ENCODE measurements around the gene SLC45A2. TPM values are rescaled to one million over a fixed set of nuclear protein-coding genes. Genes with fewer than 3 reads are reported as not detected.
"Not testable (repeated sequence)": the region's sequence is repeated elsewhere in the genome, so short reads cannot be mapped to it uniquely, and the experiment has no call there.

The SLC45A2 gene
- total RNA-seq: not detected

- H3K4me1 ChIP-seq: no peaks in the 10 kb centered on the region
- H3K27ac ChIP-seq: no peak within 1 kb of the TSS
- no peak within 1 kb of the TSS for H3K4me3 ChIP-seq
- DNase-seq (ENCODE audit: extremely low spot score in 2 of 2): no peak
- peaks cover 0 to 22% of the 10 kb centered on the region in 2 donors for H3K36me3 ChIP-seq
- H3K27me3 ChIP-seq: no peaks in the 10 kb centered on the region
- TF ChIP-seq POLR2A (IDR thresholded peaks at IDR 0.05) (no peak), POLR2AphosphoS5 (IDR thresholded peaks at IDR 0.05; ENCODE audit: insufficient read depth in 1 of 2, low read depth in 1 of 2) (no peak)
- TF ChIP-seq, protein P1, sequence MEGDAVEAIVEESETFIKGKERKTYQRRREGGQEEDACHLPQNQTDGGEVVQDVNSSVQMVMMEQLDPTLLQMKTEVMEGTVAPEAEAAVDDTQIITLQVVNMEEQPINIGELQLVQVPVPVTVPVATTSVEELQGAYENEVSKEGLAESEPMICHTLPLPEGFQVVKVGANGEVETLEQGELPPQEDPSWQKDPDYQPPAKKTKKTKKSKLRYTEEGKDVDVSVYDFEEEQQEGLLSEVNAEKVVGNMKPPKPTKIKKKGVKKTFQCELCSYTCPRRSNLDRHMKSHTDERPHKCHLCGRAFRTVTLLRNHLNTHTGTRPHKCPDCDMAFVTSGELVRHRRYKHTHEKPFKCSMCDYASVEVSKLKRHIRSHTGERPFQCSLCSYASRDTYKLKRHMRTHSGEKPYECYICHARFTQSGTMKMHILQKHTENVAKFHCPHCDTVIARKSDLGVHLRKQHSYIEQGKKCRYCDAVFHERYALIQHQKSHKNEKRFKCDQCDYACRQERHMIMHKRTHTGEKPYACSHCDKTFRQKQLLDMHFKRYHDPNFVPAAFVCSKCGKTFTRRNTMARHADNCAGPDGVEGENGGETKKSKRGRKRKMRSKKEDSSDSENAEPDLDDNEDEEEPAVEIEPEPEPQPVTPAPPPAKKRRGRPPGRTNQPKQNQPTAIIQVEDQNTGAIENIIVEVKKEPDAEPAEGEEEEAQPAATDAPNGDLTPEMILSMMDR (IDR thresholded peaks at IDR 0.05): no peak
- intact Hi-C loops (cut with DNase I): no loop called here
- no peaks in the 10 kb centered on the region for H3K9me3 ChIP-seq
Observed at GRCh38 chr5:33984671-33985124, at the start of gene SLC45A2. TSS of gene SLC45A2 (minus strand) at chr5:33984693. CDS start at chr5:33984583, 110 bp downstream.

- DNase-seq (ENCODE audit: extremely low spot score in 2 of 2): no peak
- Histone ChIP-seq H3K27me3 (no peaks in the 10 kb centered on the region), H3K9me3 (no peaks in the 10 kb centered on the region), H3K27ac (no peak overlapping the region), H3K4me1 (peaks cover 6% of the 10 kb centered on the region), H3K4me3 (no peak overlapping the region), H3K36me3 (peaks cover 0 to 13% of the 10 kb centered on the region in 2 donors)
- intact Hi-C loops (cut with DNase I): no loop called here
- TF ChIP-seq POLR2AphosphoS5 (IDR thresholded peaks at IDR 0.05; ENCODE audit: insufficient read depth in 1 of 2, low read depth in 1 of 2) (no peak), POLR2A (IDR thresholded peaks at IDR 0.05) (no peak)
- TF ChIP-seq, protein P1 (IDR thresholded peaks at IDR 0.05): no peak
Observed at GRCh38 chr5:34031966-34032365, 47.5 kb upstream of the SLC45A2 start.

- Histone ChIP-seq H3K9me3 (no peaks in the 10 kb centered on the region), H3K36me3 (peaks cover 0 to 13% of the 10 kb centered on the region in 2 donors), H3K4me3 (no peak overlapping the region), H3K27ac (no peak overlapping the region), H3K4me1 (peaks cover 6% of the 10 kb centered on the region), H3K27me3 (no peaks in the 10 kb centered on the region)
- no peak for DNase-seq (ENCODE audit: extremely low spot score in 2 of 2)
- intact Hi-C loops (cut with DNase I): no loop called here
- TF ChIP-seq POLR2AphosphoS5 (IDR thresholded peaks at IDR 0.05; ENCODE audit: insufficient read depth in 1 of 2, low read depth in 1 of 2) (no peak), POLR2A (IDR thresholded peaks at IDR 0.05) (no peak)
- TF ChIP-seq, protein P1 (IDR thresholded peaks at IDR 0.05): no peak
Observed at GRCh38 chr5:34031117-34031516, 46.6 kb upstream of the SLC45A2 start.

DNA sequence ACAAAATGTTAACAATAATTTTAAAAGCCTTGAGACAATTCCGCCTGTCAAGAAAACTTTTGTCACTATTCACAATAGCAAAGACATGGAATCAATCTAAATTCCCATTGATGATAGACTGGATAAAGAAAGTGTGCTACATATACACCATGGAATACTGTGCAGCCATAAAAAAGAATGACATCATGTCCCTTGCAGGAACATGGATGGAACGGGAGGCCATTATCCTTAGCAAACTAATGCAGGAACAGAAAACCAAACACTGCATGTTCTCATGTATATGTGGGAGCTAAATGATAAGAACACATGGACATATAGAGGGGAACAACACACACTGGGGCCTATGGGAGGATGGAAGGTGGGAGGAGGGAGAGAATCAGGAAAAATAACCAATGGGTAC lies 46.1 kb upstream of the SLC45A2 start:
- H3K27ac ChIP-seq; intact Hi-C loops (cut with DNase I); DNase-seq (ENCODE audit: extremely low spot score in 2 of 2); H3K4me3 ChIP-seq; H3K9me3 ChIP-seq; H3K27me3 ChIP-seq; H3K4me1 ChIP-seq: not testable (repeated sequence)
- H3K36me3 ChIP-seq: peaks cover 0 to 12% of the 10 kb centered on the region in 2 donors

DNA sequence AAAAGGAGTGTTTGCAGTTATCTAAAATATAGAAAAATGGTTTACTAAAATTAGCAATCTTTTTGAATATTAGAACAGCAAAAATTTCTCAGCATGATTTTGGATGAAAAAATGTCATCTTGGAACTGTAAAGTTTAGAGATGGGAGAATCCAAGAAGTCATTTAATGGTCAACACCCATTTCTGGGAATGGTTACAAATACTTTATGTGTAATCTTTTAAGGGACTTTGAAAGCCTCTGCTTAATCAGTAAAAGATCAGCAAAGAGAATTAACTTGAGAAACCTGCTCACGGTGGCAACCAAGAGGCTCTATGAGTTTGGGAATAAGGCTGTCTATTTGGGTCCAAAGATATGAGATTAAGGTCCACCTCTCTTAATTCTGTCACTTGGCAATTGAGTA lies 45.6 kb upstream of the SLC45A2 start:
- Histone ChIP-seq H3K27me3 (no peaks in the 10 kb centered on the region), H3K4me1 (peaks cover 6% of the 10 kb centered on the region), H3K36me3 (peaks cover 0 to 7% of the 10 kb centered on the region in 2 donors), H3K27ac (no peak overlapping the region), H3K4me3 (no peak overlapping the region), H3K9me3 (no peaks in the 10 kb centered on the region)
- intact Hi-C loops (cut with DNase I): no loop called here
- TF ChIP-seq POLR2AphosphoS5 (IDR thresholded peaks at IDR 0.05; ENCODE audit: insufficient read depth in 1 of 2, low read depth in 1 of 2): no peak
- TF ChIP-seq, protein P1 (IDR thresholded peaks at IDR 0.05): no peak
- TF ChIP-seq POLR2A (IDR thresholded peaks at IDR 0.05): no peak
- no peak for DNase-seq (ENCODE audit: extremely low spot score in 2 of 2)
